Fibroblast of the conjunctiva (primary cell): ENCODE measurements around the gene LANCL3.

Source experiments
- DNase-seq: peaks from one replicate; pipeline ENCODE4 v3.0.0-alpha.2; 2010; ENCODE audit warnings: low read depth

Gene LANCL3

DNA sequence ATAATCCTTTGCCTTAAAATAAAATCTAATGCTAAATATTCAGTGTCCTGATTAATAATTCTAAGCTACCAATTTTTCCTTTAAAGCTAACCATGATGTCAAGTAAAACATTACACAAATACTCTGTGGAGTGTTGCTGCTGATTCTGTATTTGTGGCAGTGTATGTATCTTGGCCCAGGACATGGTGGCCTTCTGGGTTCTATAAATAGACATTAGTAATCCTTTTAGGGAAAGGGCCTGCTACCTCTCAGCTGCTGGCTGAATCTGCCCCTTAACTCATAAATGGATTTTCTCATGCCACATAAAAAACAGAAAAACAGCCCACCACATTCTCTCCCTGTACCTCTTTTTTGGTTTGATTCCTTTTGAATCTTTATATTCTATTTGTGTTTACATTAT lies 113.0 kb downstream of the LANCL3 start:
- DNase-seq = no peak

DNA sequence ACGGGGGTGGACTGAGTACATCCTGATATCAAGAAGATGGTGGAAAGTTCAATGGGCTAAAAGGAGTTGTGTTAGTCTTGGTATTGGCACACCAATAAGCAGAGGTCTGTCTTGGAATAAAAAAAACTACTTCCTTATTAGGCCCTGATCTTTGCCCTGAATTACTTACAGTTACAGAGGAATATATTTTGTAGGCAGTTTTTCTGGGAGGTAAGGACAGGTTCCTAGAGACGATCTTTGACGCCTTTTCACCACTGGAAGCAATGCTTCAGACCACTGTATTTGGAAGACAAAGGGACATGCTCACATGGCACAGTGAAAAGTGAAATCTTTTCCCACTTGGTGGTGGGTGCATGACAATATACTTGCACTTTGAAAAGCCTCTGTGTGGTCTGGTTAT lies 113.5 kb downstream of the LANCL3 start:
- DNase-seq = no peak

DNA sequence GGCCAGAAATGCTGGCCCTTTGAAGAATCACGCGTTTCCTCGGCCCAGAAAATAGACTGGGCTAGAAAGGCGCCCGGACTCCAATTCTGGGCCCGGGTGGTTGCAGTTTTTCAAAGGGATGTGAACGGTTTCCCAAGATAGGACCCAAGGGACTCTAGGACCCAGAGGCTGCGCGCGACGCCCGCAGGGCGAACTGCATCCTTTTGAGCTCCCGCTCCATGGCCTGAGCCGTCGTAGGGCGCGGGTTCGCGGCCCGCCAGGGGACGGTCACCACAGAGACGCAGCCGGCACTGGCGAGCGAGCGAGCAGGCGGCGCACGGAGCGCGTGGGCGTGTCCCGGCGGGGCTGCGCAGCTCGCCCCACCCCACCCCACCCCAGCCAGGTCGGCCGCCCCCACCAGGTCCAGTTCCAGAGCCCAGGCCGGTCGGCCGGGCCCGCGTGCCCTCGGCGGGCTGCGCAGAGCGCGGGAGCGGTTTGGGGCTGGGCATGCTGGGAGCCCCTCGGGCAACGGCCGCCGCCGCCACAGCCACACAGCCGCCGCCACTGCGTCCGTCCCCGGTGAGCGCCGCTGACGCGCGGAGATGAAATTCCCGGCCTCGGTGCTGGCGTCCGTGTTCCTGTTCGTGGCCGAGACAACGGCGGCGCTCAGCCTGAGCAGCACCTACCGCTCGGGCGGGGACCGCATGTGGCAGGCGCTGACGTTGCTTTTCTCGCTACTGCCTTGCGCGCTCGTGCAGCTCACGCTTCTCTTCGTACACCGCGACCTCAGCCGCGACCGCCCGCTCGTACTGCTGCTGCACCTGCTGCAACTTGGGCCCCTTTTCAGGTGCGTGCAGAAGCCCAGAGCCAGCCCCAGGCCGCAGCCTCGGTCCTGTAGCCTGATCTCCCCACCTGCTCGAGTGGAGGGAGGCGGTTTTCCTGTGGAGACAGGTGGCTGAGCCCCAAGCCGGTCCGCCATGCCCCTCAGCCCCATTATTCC lies 114.2 kb downstream of the LANCL3 start, which contains the start of gene XK:
XK (plus strand) TSS at position 411 of the 979 bp plus-strand sequence; CDS start at position 582, 171 bp downstream.
- DNase-seq = no peak

DNA sequence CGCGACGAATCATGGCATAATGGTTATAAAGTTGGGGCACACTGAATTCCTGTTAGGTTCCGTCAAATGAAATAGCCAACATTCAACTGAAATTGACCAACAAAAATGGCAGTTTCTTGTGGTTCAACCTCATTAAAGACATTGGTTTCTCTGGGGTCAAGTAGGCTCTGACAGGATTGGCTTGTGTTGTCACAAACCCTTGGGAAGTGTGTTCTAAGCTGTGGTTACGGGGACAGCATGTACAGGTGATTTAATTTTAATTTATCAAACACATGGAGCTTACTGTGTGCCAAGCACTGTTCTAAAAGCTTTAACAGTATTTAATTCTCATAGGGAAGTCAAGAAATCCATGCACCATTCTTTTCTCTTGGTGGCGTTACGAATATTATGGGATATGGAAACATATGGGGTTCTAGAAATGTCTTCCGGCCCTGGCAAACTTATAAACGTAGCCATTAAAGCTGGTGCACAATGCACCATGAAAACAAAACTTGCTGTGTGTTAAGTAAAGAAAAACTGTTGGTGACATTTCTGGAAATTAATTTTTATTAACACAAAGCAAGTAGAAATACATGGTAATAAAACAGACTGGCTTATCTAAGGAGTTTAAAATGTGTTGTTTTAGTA lies 115.0 kb downstream of the LANCL3 start:
- DNase-seq = no peak

DNA sequence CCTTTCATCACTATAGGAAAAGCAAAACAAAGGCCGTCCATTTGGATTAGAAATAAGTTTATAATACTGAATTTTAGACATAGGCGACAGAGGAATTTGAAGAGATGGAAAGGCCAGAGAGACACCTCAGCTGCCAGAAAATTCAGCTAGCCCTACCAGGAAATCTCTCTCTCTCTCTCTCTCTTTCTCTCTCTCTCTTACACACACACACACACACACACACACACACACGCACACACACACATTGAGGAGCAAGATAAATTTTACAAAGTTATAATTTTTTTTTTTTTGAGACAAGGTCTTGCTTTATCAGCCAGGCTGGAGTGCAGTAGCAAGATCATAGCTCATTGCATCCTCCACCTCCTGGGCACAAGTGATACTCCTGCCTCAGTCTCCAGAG lies 115.5 kb downstream of the LANCL3 start:
- DNase-seq = no peak

DNA sequence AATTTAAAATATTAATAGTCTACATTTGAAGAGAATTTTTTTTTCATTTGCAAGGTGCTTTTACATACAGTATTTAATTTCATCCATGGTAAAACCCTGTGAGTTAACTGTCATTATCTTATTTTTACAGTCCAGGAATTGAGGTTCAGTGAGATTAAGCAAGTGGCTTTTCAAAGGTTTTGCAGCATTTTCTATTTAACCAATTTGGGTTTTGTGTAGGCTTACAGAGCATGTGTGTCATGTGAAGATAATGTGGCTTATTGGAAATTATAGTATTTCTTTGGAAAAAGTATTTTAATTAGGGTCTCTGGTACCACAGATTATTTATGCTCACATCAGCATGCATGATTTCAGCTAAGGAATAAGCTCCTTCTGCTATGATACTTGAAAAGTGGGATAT lies 118.7 kb downstream of the LANCL3 start:
- DNase-seq = no peak

DNA sequence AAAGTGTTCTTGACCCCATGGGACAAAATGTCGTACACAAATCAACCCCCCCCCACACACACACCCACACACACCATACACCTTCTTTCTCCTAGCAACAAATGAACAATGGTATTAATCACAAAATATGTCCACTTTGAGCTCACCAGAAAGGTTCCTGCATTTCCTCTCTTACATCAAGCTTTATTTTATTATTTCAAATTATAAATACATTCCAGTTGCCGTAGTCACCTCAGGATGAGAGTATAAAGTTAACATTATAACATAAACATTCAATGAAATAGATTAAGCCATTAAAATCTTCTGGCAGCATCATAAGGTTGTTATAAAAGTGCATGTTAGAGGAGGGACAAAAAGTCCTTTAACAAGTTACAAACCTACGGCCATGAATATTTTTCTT lies 121.5 kb downstream of the LANCL3 start:
- DNase-seq = no peak

DNA sequence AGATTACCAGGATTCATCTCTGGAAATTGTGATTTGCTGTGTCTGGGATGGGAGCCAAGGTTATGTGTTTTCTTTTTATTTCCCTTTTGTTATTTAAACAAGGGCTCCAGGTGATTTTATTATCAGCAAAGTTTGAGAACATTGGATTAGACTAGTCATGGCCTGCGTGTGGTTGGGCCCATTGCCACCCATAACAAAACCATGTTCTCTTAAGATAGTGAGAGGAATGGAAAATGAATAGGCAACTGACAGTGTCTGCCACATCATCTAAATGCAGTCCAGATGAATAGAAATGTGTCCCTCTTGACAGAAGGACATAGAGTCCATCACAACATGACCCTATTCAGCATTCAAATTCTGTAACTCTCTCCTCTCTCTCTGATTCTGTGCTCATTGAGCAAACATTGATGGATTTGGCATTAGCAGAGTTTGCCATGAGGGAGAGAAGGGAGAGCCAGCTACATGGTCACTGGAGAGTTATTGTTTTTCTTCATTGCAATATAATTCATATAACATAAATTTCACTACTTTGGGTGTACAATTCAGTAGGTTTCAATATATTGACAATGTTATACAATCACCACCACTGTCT lies 125.8 kb downstream of the LANCL3 start:
- DNase-seq = no peak

DNA sequence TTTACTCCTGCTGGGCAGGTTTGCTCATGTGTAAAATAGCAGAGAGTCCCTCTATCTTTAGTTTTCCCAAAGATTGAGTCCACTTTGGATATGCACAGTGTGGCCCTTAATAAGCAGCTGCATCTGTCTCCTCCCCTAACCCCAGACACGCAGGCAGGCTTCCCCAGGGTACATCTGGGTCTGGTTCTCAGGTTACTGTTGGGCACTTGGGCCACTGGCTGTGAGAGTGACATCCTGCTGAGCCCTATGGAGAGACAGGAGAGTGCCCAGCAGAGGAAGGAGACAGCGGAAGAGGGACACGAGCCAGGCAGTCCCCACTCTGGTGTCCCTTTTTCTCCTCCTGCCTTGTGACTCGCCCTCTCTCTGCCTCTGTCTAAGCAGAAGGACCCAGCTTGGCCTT lies 130.1 kb downstream of the LANCL3 start:
- no peak for DNase-seq

DNA sequence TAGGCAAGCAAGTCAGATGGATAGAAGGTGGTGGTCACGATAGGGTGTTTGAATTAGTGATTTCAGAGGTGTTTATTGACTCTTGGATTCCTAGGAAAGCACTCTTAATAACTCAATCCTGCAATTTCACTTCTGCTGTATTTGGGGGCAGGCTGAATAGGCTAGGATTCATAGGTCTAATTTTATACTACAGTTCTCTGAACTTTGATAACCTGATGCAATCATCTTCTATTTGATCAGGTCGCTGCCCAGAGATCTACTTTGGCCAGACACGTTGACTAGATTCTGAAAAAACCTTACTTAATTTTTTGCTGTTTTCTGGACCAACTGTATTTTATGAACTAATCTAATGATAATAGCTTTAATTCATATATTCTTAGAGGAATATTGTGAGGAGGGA lies 140.5 kb downstream of the LANCL3 start:
- no peak for DNase-seq

DNA sequence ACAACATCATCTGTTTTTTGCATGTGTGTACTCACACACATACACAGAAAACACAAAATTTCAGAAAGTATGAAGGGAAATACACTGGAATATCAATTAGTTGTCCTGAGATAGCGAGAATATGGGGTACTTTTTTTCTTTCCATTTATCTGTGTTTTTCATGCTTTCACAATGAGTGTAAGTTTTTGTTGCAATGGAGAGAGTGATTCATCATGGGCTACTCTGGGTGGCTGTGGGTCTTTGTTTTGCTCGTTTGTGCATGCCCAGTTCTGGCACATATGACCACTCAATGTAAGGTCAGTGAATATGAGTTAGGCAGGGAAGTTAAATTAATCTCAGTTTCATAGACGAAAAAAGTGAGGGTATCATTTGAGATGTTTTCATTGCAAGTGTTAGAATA lies 141.0 kb downstream of the LANCL3 start:
- no peak for DNase-seq

DNA sequence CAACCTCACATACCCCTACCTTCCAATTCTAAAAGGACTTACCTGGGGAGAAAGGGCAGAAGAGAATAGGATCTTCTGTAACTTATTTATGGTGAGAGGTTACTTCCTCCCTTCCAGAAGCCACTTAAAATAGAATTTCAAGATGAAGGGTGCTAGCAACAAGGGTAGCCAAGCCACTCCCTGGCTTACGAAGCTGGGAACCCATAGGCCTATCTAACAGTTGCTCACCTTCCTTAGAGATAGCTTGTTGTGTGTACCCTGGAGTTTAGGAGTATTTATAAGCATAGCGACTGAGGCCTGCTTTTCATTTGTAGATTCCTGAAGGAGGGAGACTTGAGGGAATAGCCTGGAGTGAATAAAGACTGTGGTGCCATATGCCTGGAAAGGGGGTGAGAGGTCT lies 143.0 kb downstream of the LANCL3 start:
- DNase-seq = no peak

DNA sequence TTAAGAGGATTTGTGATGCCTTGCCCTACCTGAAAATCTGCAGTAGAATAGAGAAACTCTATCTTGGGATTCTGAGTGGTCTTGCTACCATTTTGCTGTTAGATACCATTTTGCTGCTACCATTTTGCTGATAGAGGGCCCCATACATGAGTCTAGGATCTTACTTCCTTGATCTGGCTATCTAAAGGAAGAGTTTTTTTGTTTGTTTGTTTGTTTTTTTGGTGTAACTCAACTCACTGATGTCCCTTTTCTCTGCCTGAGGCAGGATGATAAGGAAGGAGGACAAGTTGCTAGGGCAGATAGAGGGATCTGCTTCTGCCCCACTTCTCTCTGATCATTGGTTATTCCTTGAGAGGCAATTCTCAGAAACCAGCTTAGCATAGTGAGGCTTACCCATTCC lies 145.1 kb downstream of the LANCL3 start:
- DNase-seq = no peak

DNA sequence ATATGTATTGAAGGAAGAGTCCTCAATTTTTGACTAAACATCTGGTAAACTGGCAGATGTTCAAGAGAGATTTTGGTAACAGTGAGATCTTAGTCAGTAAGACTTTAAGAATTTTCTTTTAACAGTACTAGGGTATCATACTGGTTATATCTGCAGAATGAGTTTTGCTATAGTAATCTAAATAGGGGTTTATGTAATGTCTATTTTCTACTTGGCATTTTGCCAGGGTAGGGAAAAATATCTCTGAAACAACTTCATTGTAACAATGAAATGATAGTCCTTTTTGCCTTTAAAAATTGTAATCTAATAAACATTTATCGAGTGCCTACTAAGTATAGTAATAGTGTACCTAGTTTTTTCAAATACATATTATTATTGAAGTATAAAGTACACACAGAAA lies 146.2 kb downstream of the LANCL3 start:
- no peak for DNase-seq

DNA sequence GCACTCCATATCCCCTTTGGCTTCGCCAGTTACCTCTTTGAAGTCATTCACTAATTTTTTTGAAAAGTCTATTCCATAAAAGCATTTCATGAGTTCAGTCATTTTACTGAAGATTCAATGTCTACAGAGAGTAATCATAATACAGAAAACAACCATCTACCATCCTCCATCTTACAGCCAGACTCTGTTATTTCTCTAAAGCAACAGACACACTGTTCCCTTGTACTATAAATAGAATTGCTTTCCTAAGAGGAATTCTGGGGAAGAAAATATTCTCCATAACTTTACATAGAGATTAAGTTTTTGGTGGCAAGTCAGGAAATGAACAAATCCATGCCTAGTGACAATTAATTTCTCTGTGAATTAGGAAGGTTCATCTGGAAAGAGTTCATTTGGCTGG lies 151.1 kb downstream of the LANCL3 start:
- no peak for DNase-seq

DNA sequence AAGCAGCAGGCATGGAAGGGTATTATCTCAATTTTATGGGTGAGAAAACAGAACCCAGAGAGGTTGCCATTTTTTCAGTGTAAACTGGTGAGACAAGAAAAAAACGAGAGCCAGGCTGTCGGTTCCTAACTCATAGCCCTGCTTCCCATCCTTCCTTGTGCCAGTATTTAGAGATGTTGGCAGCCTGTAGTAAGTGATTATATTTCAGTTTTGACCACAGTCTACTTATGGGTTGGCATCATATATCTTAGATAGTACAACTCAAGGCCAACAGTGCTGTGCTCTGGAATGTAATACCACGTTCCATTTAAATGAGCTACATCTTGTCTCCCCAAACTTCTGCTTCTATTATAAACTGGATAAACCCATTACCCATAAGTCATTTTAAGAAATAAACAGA lies 154.9 kb downstream of the LANCL3 start:
- DNase-seq = no peak
